OCI-LY3 (cell line): ENCODE results near the gene STX1B.

Experiments used
- CTCF ChIP-seq: fragments of 200-600, 300-600 bp; sonication (generic); IDR thresholded peaks from 2 replicates; pipeline ENCODE4 v1.5.1; 2014; ENCODE audit warnings: antibody characterized with exemption, low read length, low read depth
- EZH2phosphoT487 ChIP-seq: fragments of 200-600 bp; shearing (Covaris generic); IDR thresholded peaks from 2 replicates; pipeline ENCODE4 v1.6.1; 2018; ENCODE audit warnings: antibody characterized with exemption, mixed run types, low read depth

GRCh38 chr16:31002250-31002700 is 8.2 kb downstream of the STX1B start:
- TF ChIP-seq CTCF, result no peak
- TF ChIP-seq EZH2phosphoT487, result no peak
